Trophoblast cell (in vitro differentiated cells and primary cell): ENCODE data around the gene GALE.

Source experiments
- DNase-seq, 2 donors: peaks; one replicate each; pipeline ENCODE4 v3.0.0-alpha.2; 2016
- H2AFZ ChIP-seq: 2 replicates; pipeline ENCODE4 v1.6.1; 2013; ENCODE audit warnings: low read length, moderate library complexity, mild to moderate bottlenecking; ENCODE audit not compliant: insufficient read depth, poor library complexity
- H2AK5ac ChIP-seq: 2 replicates; pipeline ENCODE4 v1.6.1; 2013; ENCODE audit warnings: mild to moderate bottlenecking, low read length
- H2BK120ac ChIP-seq: 2 replicates; pipeline ENCODE4 v1.6.1; 2013; ENCODE audit warnings: low read length, mild to moderate bottlenecking, moderate library complexity; ENCODE audit not compliant: insufficient read depth, poor library complexity
- H2BK12ac ChIP-seq: 2 replicates; pipeline ENCODE4 v1.6.1; 2013; ENCODE audit warnings: mild to moderate bottlenecking, low read length, moderate library complexity
- H2BK5ac ChIP-seq: 2 replicates; pipeline ENCODE4 v1.6.1; 2013; ENCODE audit warnings: low read length, low read depth, moderate library complexity, mild to moderate bottlenecking; ENCODE audit not compliant: poor library complexity
- H3K14ac ChIP-seq: 2 replicates; pipeline ENCODE4 v1.6.1; 2013; ENCODE audit warnings: mild to moderate bottlenecking, low read length
- H3K18ac ChIP-seq: 2 replicates; pipeline ENCODE4 v1.6.1; 2013; ENCODE audit warnings: mild to moderate bottlenecking, low read length
- H3K23ac ChIP-seq: 2 replicates; pipeline ENCODE4 v1.6.1; 2013; ENCODE audit warnings: low read length
- H3K27ac ChIP-seq: 2 replicates; pipeline ENCODE4 v1.5.1; 2013; ENCODE audit warnings: low read depth, mild to moderate bottlenecking, inconsistent platforms, low read length, moderate library complexity
- H3K27me3 ChIP-seq: 2 replicates; pipeline ENCODE4 v1.6.1; 2013; ENCODE audit warnings: inconsistent platforms, mild to moderate bottlenecking, low read length, moderate library complexity; ENCODE audit not compliant: insufficient read depth
- H3K36me3 ChIP-seq, 2 experiments: 1 replicate in 1 of 2; 2 replicates in 1 of 2; pipeline ENCODE4 v1.6.1; 2013; ENCODE audit warnings: low read length in 2 of 2, mild to moderate bottlenecking in 2 of 2, moderate library complexity in 1 of 2; ENCODE audit not compliant: insufficient read depth in 2 of 2, control insufficient read depth in 1 of 2
- H3K4ac ChIP-seq: 2 replicates; pipeline ENCODE4 v1.6.1; 2013; ENCODE audit warnings: low read depth, mild to moderate bottlenecking, low read length, moderate library complexity
- H3K4me1 ChIP-seq, 2 experiments: 1 replicate in 1 of 2; 2 replicates in 1 of 2; pipeline ENCODE4 v1.6.1; 2013; ENCODE audit warnings: low read length in 2 of 2, mild to moderate bottlenecking in 2 of 2, moderate library complexity in 1 of 2; ENCODE audit not compliant: insufficient read depth in 2 of 2, control insufficient read depth in 1 of 2
- H3K4me2 ChIP-seq: 2 replicates; pipeline ENCODE4 v1.6.1; 2013; ENCODE audit warnings: inconsistent platforms, mild to moderate bottlenecking, low read length, moderate library complexity
- H3K4me3 ChIP-seq: 2 replicates; pipeline ENCODE4 v1.5.1; 2013; ENCODE audit warnings: mild to moderate bottlenecking, low read depth, low read length, inconsistent platforms
- H3K79me1 ChIP-seq: one replicate; pipeline ENCODE4 v1.6.1; 2013; ENCODE audit warnings: low read length
- H3K79me2 ChIP-seq: 2 replicates; pipeline ENCODE4 v1.6.1; 2013; ENCODE audit warnings: low read length, mild to moderate bottlenecking; ENCODE audit not compliant: control insufficient read depth, insufficient read depth, poor library complexity
- H3K9ac ChIP-seq: 2 replicates; pipeline ENCODE4 v1.6.1; 2013; ENCODE audit warnings: mild to moderate bottlenecking, low read length
- H3K9me3 ChIP-seq: 2 replicates; pipeline ENCODE4 v1.6.1; 2013; ENCODE audit warnings: low read depth, mild to moderate bottlenecking, control low read depth, inconsistent platforms, low read length; ENCODE audit not compliant: insufficient read depth
- H4K12ac ChIP-seq: 2 replicates; pipeline ENCODE4 v1.6.1; 2013; ENCODE audit warnings: low read depth, mild to moderate bottlenecking, low read length, moderate library complexity
- H4K8ac ChIP-seq: 2 replicates; pipeline ENCODE4 v1.6.1; 2013; ENCODE audit warnings: low read depth, mild to moderate bottlenecking, low read length, moderate library complexity
- H4K91ac ChIP-seq: one replicate; pipeline ENCODE4 v1.6.1; 2013; ENCODE audit warnings: low read depth, mild to moderate bottlenecking, low read length, moderate library complexity
- WGBS: extraction: QIAGEN DNeasy Blood & Tissue Kit; methylation state at CpG from one replicate; pipeline ENCODE4 v1.1.7; 2013; ENCODE audit warnings: missing lambda C conversion rate; ENCODE audit not compliant: insufficient read length, insufficient coverage; ENCODE audit errors: extremely low coverage; 5-methylcytosine and 5-hydroxymethylcytosine counted together

GALE gene

GRCh38 chr1:23763041-23763577 is 37.4 kb downstream of the GALE start:
- Histone ChIP-seq H4K8ac (no peak overlapping the region), H2BK5ac (no peak overlapping the region), H2BK12ac (no peak overlapping the region), H3K23ac (no peak overlapping the region), H3K27me3 (no peaks in the 10 kb centered on the region), H3K9me3 (no peaks in the 10 kb centered on the region), H4K12ac (no peak overlapping the region), H3K27ac (no peak overlapping the region), H2AK5ac (no peak overlapping the region), H3K9ac (no peak overlapping the region), H2AFZ (no peak overlapping the region), H3K4ac (no peak overlapping the region), H3K4me3 (no peak overlapping the region), H3K79me1 (no peaks in the 10 kb centered on the region), H3K79me2 (no peaks in the 10 kb centered on the region), H3K14ac (no peak overlapping the region), H2BK120ac (no peak overlapping the region), H3K4me2 (no peak overlapping the region), H3K36me3 (peaks cover 37 to 46% of the 10 kb centered on the region in 2 experiments), H3K4me1 (no peaks in the 10 kb centered on the region), H3K18ac (no peak overlapping the region), H4K91ac (no peak overlapping the region)
- DNase-seq: no peak
- WGBS: no CpG with 5 or more reads among the region's 7 CpGs

DNA sequence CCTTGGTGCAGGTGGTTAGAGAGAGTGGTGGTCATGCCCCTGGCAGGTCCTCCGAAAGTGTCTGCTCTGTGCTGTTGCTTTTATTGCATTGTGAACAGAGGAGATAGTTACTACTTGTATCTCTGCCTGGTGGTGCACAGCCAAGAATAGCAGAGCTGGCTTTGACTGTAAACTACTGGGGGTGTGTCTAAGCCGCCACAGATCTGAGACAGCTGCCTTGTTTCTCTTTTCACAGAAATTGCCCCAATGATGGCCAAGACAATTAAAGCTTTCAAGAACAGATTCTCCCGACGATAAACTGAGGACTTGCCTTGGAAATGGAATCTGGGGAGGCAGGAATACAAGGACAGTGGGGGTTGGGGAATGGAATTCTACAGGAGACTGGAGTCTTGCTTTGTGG is 41.3 kb downstream of the GALE start:
- Histone ChIP-seq H2BK120ac (no peak overlapping the region), H2AK5ac (no peak overlapping the region), H3K79me2 (no peaks in the 10 kb centered on the region), H3K9ac (no peak overlapping the region), H3K27ac (no peak overlapping the region), H3K79me1 (no peaks in the 10 kb centered on the region), H3K27me3 (no peaks in the 10 kb centered on the region), H3K4me1 (no peaks in the 10 kb centered on the region), H3K4ac (no peak overlapping the region), H3K18ac (no peak overlapping the region), H4K91ac (no peak overlapping the region), H3K23ac (no peak overlapping the region), H3K4me3 (no peak overlapping the region), H3K9me3 (no peaks in the 10 kb centered on the region), H3K4me2 (no peak overlapping the region), H2BK5ac (no peak overlapping the region), H3K14ac (no peak overlapping the region), H4K8ac (no peak overlapping the region), H4K12ac (no peak overlapping the region), H2BK12ac (no peak overlapping the region), H2AFZ (no peak overlapping the region), H3K36me3 (peaks cover 50 to 73% of the 10 kb centered on the region in 2 experiments)
- no CpG with 5 or more reads among the region's 4 CpGs for WGBS
- no peak for DNase-seq

DNA sequence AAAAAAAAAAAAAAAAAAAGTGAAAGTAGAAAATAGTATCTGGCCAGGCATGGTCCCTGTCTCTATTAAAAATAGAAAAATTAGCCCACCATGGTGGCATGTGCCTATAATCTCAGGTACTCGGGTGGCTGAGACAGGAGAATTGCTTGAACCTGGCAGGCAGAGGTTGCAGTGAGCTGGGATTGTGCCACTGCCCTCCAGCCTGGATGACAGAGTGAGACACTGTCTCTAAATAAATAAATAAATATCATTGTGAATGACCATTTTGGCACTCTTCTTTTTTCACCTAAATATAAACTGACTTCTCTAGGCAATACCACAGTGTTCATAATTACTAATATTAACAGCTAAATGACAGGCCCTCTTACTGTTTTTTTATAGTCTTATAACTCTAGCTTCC is 42.7 kb downstream of the GALE start:
- Histone ChIP-seq H3K4me1 (no peaks in the 10 kb centered on the region), H3K23ac (no peak overlapping the region), H3K9me3 (no peaks in the 10 kb centered on the region), H2BK12ac (no peak overlapping the region), H3K18ac (no peak overlapping the region), H3K14ac (no peak overlapping the region), H4K12ac (no peak overlapping the region), H3K79me1 (no peaks in the 10 kb centered on the region), H4K91ac (no peak overlapping the region), H3K27ac (no peak overlapping the region), H4K8ac (no peak overlapping the region), H3K4me3 (no peak overlapping the region), H3K27me3 (no peaks in the 10 kb centered on the region), H3K4me2 (no peak overlapping the region), H3K4ac (no peak overlapping the region), H3K9ac (no peak overlapping the region), H2BK5ac (no peak overlapping the region), H3K36me3 (peaks cover 56 to 79% of the 10 kb centered on the region in 2 experiments), H2AFZ (no peak overlapping the region), H2BK120ac (no peak overlapping the region), H3K79me2 (no peaks in the 10 kb centered on the region), H2AK5ac (no peak overlapping the region)
- WGBS: no CpG with 5 or more reads among the region's 1 CpG
- no peak for DNase-seq

DNA sequence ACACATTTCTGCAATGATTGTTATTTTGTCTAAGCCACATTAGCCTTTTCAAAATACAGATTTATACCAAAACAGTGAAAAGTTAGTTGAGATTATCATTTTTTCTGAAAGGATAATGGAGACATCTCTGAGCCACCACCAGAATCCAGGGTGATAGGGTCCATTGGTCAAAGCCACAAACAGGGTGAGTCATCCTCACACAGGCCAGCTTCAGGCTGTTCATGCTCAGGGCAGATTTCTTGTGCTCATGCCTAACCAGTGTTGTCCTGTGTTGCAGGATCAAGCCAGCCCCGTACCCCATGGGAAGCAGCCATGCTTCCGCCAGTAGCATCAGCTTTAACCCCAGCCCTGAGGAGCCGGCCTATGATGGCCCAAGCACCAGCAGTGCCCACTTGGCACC is 43.9 kb downstream of the GALE start:
- no peak overlapping the region for H3K18ac ChIP-seq
- H3K27me3 ChIP-seq: no peaks in the 10 kb centered on the region
- H2BK120ac ChIP-seq: no peak overlapping the region
- no peak overlapping the region for H4K91ac ChIP-seq
- H2AK5ac ChIP-seq: no peak overlapping the region
- no peak overlapping the region for H2BK5ac ChIP-seq
- H3K79me2 ChIP-seq: no peaks in the 10 kb centered on the region
- H3K79me1 ChIP-seq: no peaks in the 10 kb centered on the region
- no peak overlapping the region for H2BK12ac ChIP-seq
- H3K36me3 ChIP-seq: peaks cover 60 to 81% of the 10 kb centered on the region in 2 experiments
- no peak overlapping the region for H3K14ac ChIP-seq
- no peak overlapping the region for H4K8ac ChIP-seq
- no peak for DNase-seq
- no peak overlapping the region for H3K23ac ChIP-seq
- H3K9ac ChIP-seq: no peak overlapping the region
- no peak overlapping the region for H3K4me2 ChIP-seq
- H3K27ac ChIP-seq: no peak overlapping the region
- H2AFZ ChIP-seq: no peak overlapping the region
- H3K4me1 ChIP-seq: no peaks in the 10 kb centered on the region
- H3K4me3 ChIP-seq: no peak overlapping the region
- no CpG with 5 or more reads among the region's 3 CpGs for WGBS
- H4K12ac ChIP-seq: no peak overlapping the region
- H3K9me3 ChIP-seq: no peaks in the 10 kb centered on the region
- no peak overlapping the region for H3K4ac ChIP-seq
